IMR-90 (cell line): ENCODE data around the gene ADCY9. TPM values are rescaled to one million over a fixed set of nuclear protein-coding genes. Genes with fewer than 3 reads are reported as not detected.

Experiments used
- ATAC-seq: fragments of 200-7000 bp; cut with Tn5 transposase; 2 replicates; pipeline ENCODE4 v1.9.1; 2020; ENCODE audit warnings: low read depth, mild to moderate bottlenecking, moderate library complexity
- BruUV-seq: library from RNA; stranded (reverse); fragments of 400-500 nt; replicated peaks from 2 replicates; lab custom pipeline; 2021; lab: Mats Ljungman, UMichigan
- CTCF ChIA-PET: fragments of 300-600 bp; formaldehyde crosslinking; extraction: SDS; loops from one replicate; lab custom pipeline; 2021; ENCODE audit warnings: antibody characterized with exemption; lab: Yijun Ruan, JAX
- POLR2A ChIA-PET: fragments of 300-600 bp; sonication (Branson Sonifier 250); formaldehyde crosslinking; loops from one replicate; lab custom pipeline; 2022; ENCODE audit warnings: antibody characterized with exemption; ENCODE audit not compliant: unreplicated experiment; lab: Charles Lee
- DNase-seq: peaks from one replicate; pipeline ENCODE4 v3.0.0; 2013
- H2AFZ ChIP-seq: replicated peaks from 2 replicates; pipeline ENCODE3; 2013; ENCODE audit warnings: low read length, mild to moderate bottlenecking; ENCODE audit not compliant: poor library complexity
- H2AK5ac ChIP-seq: 2 replicates; pipeline ENCODE4 v1.6.1; 2013; ENCODE audit warnings: low read depth, low read length, inconsistent platforms
- H2AK9ac ChIP-seq: replicated peaks from 2 replicates; pipeline ENCODE3; 2013; ENCODE audit warnings: mild to moderate bottlenecking, low read depth, low read length, moderate library complexity; ENCODE audit not compliant: poor library complexity
- H2BK120ac ChIP-seq: 2 replicates; pipeline ENCODE4 v1.6.1; 2013; ENCODE audit warnings: low read depth, low read length, inconsistent platforms
- H2BK15ac ChIP-seq: 3 replicates; pipeline ENCODE4 v1.6.1; 2013; ENCODE audit warnings: low read depth, low read length, inconsistent platforms
- H2BK20ac ChIP-seq: 2 replicates; pipeline ENCODE4 v1.6.1; 2013; ENCODE audit warnings: low read depth, mild to moderate bottlenecking, inconsistent platforms, low read length, moderate library complexity
- H2BK5ac ChIP-seq: 2 replicates; pipeline ENCODE4 v1.6.1; 2013; ENCODE audit warnings: mild to moderate bottlenecking, low read depth, low read length, inconsistent platforms; ENCODE audit not compliant: poor library complexity, severe bottlenecking
- H3K14ac ChIP-seq: replicated peaks from 2 replicates; pipeline ENCODE4 v1.6.1; 2013; ENCODE audit warnings: low read depth, low read length, inconsistent platforms
- H3K18ac ChIP-seq: 2 replicates; pipeline ENCODE4 v1.6.1; 2013; ENCODE audit warnings: low read depth, low read length, control low read depth
- H3K23ac ChIP-seq: 2 replicates; pipeline ENCODE4 v1.6.1; 2013; ENCODE audit warnings: low read depth, low read length, inconsistent platforms
- H3K27ac ChIP-seq: 2 replicates; pipeline ENCODE4 v1.5.1; 2013; ENCODE audit warnings: mild to moderate bottlenecking, control low read depth, low read length; ENCODE audit not compliant: insufficient read depth
- H3K27me3 ChIP-seq: 2 replicates; pipeline ENCODE4 v1.6.1; 2013; ENCODE audit warnings: low read length; ENCODE audit not compliant: control insufficient read depth, insufficient read depth
- H3K36me3 ChIP-seq: 2 replicates; pipeline ENCODE4 v1.6.1; 2013; ENCODE audit warnings: low read length, mixed read lengths; ENCODE audit not compliant: control insufficient read depth, insufficient read depth
- H3K4ac ChIP-seq: 2 replicates; pipeline ENCODE4 v1.6.1; 2013; ENCODE audit warnings: low read depth, low read length, inconsistent platforms
- H3K4me1 ChIP-seq: 2 replicates; pipeline ENCODE4 v1.6.1; 2013; ENCODE audit warnings: low read length, mixed read lengths; ENCODE audit not compliant: control insufficient read depth, insufficient read depth
- H3K4me2 ChIP-seq: 2 replicates; pipeline ENCODE4 v1.6.1; 2013; ENCODE audit warnings: low read depth, mild to moderate bottlenecking, control low read depth, low read length, moderate library complexity
- H3K4me3 ChIP-seq: 2 replicates; pipeline ENCODE4 v1.5.1; 2013; ENCODE audit warnings: low read depth, mild to moderate bottlenecking, control low read depth, low read length, moderate library complexity; ENCODE audit not compliant: insufficient read depth
- H3K56ac ChIP-seq: 2 replicates; pipeline ENCODE4 v1.6.1; 2013; ENCODE audit warnings: low read length, inconsistent platforms; ENCODE audit not compliant: insufficient read depth; ENCODE audit errors: extremely low read depth
- H3K79me1 ChIP-seq, 2 experiments: 2 replicates each; pipeline ENCODE4 v1.6.1; 2013; ENCODE audit warnings: low read length in 2 of 2, inconsistent platforms in 1 of 2, low read depth in 1 of 2
- H3K9ac ChIP-seq: 2 replicates; pipeline ENCODE4 v1.6.1; 2013; ENCODE audit warnings: low read depth, low read length, control low read depth
- H3K9me1 ChIP-seq: 2 replicates; pipeline ENCODE4 v1.6.1; 2013; ENCODE audit warnings: low read length, inconsistent platforms; ENCODE audit not compliant: insufficient read depth
- H3K9me3 ChIP-seq: 2 replicates; pipeline ENCODE4 v1.6.1; 2013; ENCODE audit warnings: low read length; ENCODE audit not compliant: control insufficient read depth, insufficient read depth
- H4K20me1 ChIP-seq: 2 replicates; pipeline ENCODE4 v1.6.1; 2013; ENCODE audit warnings: low read length, inconsistent platforms; ENCODE audit not compliant: insufficient read depth
- H4K5ac ChIP-seq: 2 replicates; pipeline ENCODE4 v1.6.1; 2013; ENCODE audit warnings: mild to moderate bottlenecking, low read depth, low read length, control low read depth
- H4K8ac ChIP-seq, 2 experiments: 2 replicates each; pipeline ENCODE4 v1.6.1; 2013; ENCODE audit warnings: low read depth in 2 of 2, low read length in 2 of 2, control low read depth in 1 of 2, inconsistent platforms in 1 of 2
- H4K91ac ChIP-seq: 2 replicates; pipeline ENCODE4 v1.6.1; 2013; ENCODE audit warnings: low read depth, low read length, inconsistent platforms; ENCODE audit not compliant: insufficient read depth
- BHLHE40 ChIP-seq: fragments of 150-350 bp; IDR thresholded peaks from 2 replicates; pipeline ENCODE4 v1.6.1; 2016; ENCODE audit warnings: mild to moderate bottlenecking, low read depth, low read length
- CEBPB ChIP-seq: IDR thresholded peaks from 2 replicates; pipeline ENCODE4 v1.6.1; 2012; ENCODE audit warnings: low read depth, low read length, improper control_type of control experiment
- CHD1 ChIP-seq: IDR thresholded peaks from 2 replicates; pipeline ENCODE4 v1.6.1; 2012; ENCODE audit warnings: low read depth, low read length, improper control_type of control experiment
- MAFK ChIP-seq: IDR thresholded peaks from 2 replicates; pipeline ENCODE4 v1.6.1; 2012; ENCODE audit warnings: low read depth, low read length, improper control_type of control experiment
- NFE2L2 ChIP-seq: fragments of 150-350 bp; IDR thresholded peaks from 2 replicates; pipeline ENCODE4 v1.6.1; 2016; ENCODE audit warnings: low read depth, mild to moderate bottlenecking, low read length
- POLR2A ChIP-seq: IDR thresholded peaks from 2 replicates; pipeline ENCODE4 v1.6.1; 2012; ENCODE audit warnings: mild to moderate bottlenecking, low read depth, low read length
- RAD21 ChIP-seq: IDR thresholded peaks from 2 replicates; pipeline ENCODE4 v1.6.1; 2012; ENCODE audit warnings: low read length, improper control_type of control experiment
- RCOR1 ChIP-seq: IDR thresholded peaks from 2 replicates; pipeline ENCODE4 v1.6.1; 2012; ENCODE audit warnings: mild to moderate bottlenecking, low read length, improper control_type of control experiment; ENCODE audit not compliant: insufficient replicate concordance
- RFX5 ChIP-seq: IDR thresholded peaks from 2 replicates; pipeline ENCODE4 v1.8.0; 2012; ENCODE audit warnings: low read depth, mild to moderate bottlenecking, low read length, moderate library complexity
- USF2 ChIP-seq: fragments of 150-350 bp; IDR thresholded peaks from 2 replicates; pipeline ENCODE4 v1.6.1; 2017; ENCODE audit warnings: mild to moderate bottlenecking, antibody characterized with exemption, low read length, low read depth
- WGBS, 2 experiments: methylation state at CpG; one replicate each; pipeline versions ENCODE4 v1.1.5 to v1.1.7; 2013; ENCODE audit warnings: missing lambda C conversion rate in 2 of 2; ENCODE audit not compliant: insufficient read length in 1 of 2; ENCODE audit errors: extremely low coverage in 2 of 2; 5-methylcytosine and 5-hydroxymethylcytosine counted together
- dilution Hi-C: fragments of 300-500 bp; cut with HindIII; formaldehyde crosslinking; loops from one replicate; pipeline ENCODE4 v1.14.3; 2018; ENCODE audit warnings: low sequenced_read_pairs; ENCODE audit not compliant: unreplicated experiment
- in situ Hi-C: fragments of 300-500 bp; cut with MboI; formaldehyde crosslinking; loops from 3 replicates; pipeline ENCODE4 v1.14.3; 2019; ENCODE audit warnings: low sequenced_read_pairs, inconsistent platforms, mixed read lengths
- intact Hi-C: fragments of 100-400 bp; cut with micrococcal nuclease; formaldehyde crosslinking; loops from 2 replicates; pipeline ENCODE4 v1.10.0; 2022
- polyA plus RNA-seq, 3 experiments: library from polyadenylated mRNA; depleted of rRNA; stranded (reverse); fragments of >200 nt; gene quantifications; 2 replicates each; pipeline ENCODE4 v1.2.3, GENCODE V29; 2012; ENCODE audit warnings: low replicate concordance in 1 of 3
- total RNA-seq: library from RNA; depleted of rRNA; stranded (reverse); fragments of >200 nt; gene quantifications from 2 replicates; pipeline ENCODE4 v1.2.3, GENCODE V29; 2012
- TF ChIP-seq, protein P1 (sequence below): conservative IDR thresholded peaks from 2 replicates; pipeline ENCODE4 v1.5.1; 2012; ENCODE audit warnings: mild to moderate bottlenecking, low read depth, low read length, improper control_type of control experiment

The ADCY9 gene
- total and polyA plus RNA-seq, 2 of the 4 experiments (the other 2 are of a cell fraction), result 5.4 to 12.5 TPM

DNA sequence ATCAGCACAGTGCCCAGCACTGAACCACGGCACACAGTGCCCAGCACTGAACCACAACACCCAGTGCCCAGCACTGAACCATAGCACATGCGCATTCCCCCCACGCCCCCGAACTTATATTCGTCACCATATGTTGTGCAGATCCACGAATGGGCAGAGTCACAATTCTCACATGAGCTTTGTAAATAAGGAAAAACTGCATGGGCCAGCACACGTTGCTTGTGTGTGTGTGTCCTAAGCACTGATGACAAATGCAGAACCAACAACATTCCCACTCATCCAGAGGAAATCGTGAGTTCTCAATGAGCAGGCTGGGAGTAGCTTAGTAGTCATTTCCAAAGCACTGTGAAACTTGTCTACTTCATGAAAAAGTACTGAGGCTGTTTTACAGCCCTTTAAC, 70.0 kb downstream of the ADCY9 start:
- no peak overlapping the region for H3K56ac ChIP-seq
- H4K5ac ChIP-seq, result no peak overlapping the region
- no peak overlapping the region for H3K4me3 ChIP-seq
- H3K27ac ChIP-seq, result no peak overlapping the region
- no peak overlapping the region for H3K23ac ChIP-seq
- ATAC-seq, result no peak
- no peaks in the 10 kb centered on the region for H3K27me3 ChIP-seq
- no peak overlapping the region for H2BK5ac ChIP-seq
- TF ChIP-seq MAFK (no peak), NFE2L2 (no peak), USF2 (no peak), RFX5 (no peak), CEBPB (no peak), POLR2A (no peak), CHD1 (no peak), BHLHE40 (no peak), RCOR1 (no peak), RAD21 (no peak)
- TF ChIP-seq, protein P1, sequence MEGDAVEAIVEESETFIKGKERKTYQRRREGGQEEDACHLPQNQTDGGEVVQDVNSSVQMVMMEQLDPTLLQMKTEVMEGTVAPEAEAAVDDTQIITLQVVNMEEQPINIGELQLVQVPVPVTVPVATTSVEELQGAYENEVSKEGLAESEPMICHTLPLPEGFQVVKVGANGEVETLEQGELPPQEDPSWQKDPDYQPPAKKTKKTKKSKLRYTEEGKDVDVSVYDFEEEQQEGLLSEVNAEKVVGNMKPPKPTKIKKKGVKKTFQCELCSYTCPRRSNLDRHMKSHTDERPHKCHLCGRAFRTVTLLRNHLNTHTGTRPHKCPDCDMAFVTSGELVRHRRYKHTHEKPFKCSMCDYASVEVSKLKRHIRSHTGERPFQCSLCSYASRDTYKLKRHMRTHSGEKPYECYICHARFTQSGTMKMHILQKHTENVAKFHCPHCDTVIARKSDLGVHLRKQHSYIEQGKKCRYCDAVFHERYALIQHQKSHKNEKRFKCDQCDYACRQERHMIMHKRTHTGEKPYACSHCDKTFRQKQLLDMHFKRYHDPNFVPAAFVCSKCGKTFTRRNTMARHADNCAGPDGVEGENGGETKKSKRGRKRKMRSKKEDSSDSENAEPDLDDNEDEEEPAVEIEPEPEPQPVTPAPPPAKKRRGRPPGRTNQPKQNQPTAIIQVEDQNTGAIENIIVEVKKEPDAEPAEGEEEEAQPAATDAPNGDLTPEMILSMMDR, result no peak
- no peaks in the 10 kb centered on the region for H3K36me3 ChIP-seq
- 100% methylated on average over 1 of the region's 8 CpGs; no CpG with 5 or more reads in 1 of the 2 experiments for WGBS, 2 experiments
- H3K4me2 ChIP-seq, result no peak overlapping the region
- peak overlapping the region; percentile 29 for H3K4ac ChIP-seq
- H3K4me1 ChIP-seq, result peaks cover 11% of the 10 kb centered on the region
- H3K9me3 ChIP-seq, result no peaks in the 10 kb centered on the region
- H2AK5ac ChIP-seq, result peak overlapping the region; percentile 80
- peak overlapping the region; percentile 67; the same call in 2 of the 3 replicates for H2BK15ac ChIP-seq
- no peak overlapping the region for H2AK9ac ChIP-seq
- in situ Hi-C loops (no loop called here), dilution Hi-C loops (no loop called here), intact Hi-C loops (no loop called here)
- peak; percentile 21 for DNase-seq
- no peak overlapping the region for H3K18ac ChIP-seq
- H2BK20ac ChIP-seq, result no peak overlapping the region
- peaks cover 10% of the 10 kb centered on the region for H3K9me1 ChIP-seq
- peaks cover 23 to 80% of the 10 kb centered on the region in 2 experiments for H3K79me1 ChIP-seq
- no peak overlapping the region for H2AFZ ChIP-seq
- CTCF ChIA-PET, result interaction anchor here (0.6 to 0.9 kb wide), 3 partner anchors 265 to 356 kb away, joined by 3 to 4 read pairs (median 3); no protein-coding TSS in a partner anchor
- peak overlapping the region; percentile 43; the same call in 1 of the 2 replicates for H4K91ac ChIP-seq
- H4K20me1 ChIP-seq, result no peaks in the 10 kb centered on the region
- no TSS peak for BruUV-seq
- H4K8ac ChIP-seq, result no peak overlapping the region
- POLR2A ChIA-PET, result no interaction called here
- peak overlapping the region; percentile 27 for H2BK120ac ChIP-seq
- H3K9ac ChIP-seq, result no peak overlapping the region
- 0 out of 2 replicates have a peak overlapping the region, but pooled peaks have one; percentile 37 for H3K14ac ChIP-seq
